HG03442 (cell line): ENCODE results near the gene VIT.

ENCODE experiments used
- ATAC-seq: cut with Tn5 transposase; IDR thresholded peaks from one replicate; pipeline ENCODE4 v1.9.1; 2021; ENCODE audit warnings: mild to moderate bottlenecking, moderate library complexity; ENCODE audit not compliant: unreplicated experiment

VIT gene

GRCh38 chr2:36708041-36708741 is 11.7 kb downstream of the VIT start:
- ATAC-seq, result no peak

GRCh38 chr2:36710858-36711515 is 14.5 kb downstream of the VIT start:
- ATAC-seq, result no peak

- no peak for ATAC-seq
Observed at GRCh38 chr2:36711741-36712314, 15.3 kb downstream of the VIT start.

- ATAC-seq, result no peak
Observed at GRCh38 chr2:36713310-36713709, 16.8 kb downstream of the VIT start.

- ATAC-seq, result no peak
Observed at GRCh38 chr2:36716111-36716510, 19.6 kb downstream of the VIT start.

- ATAC-seq, result no peak
Observed at GRCh38 chr2:36717603-36718266, 21.2 kb downstream of the VIT start.

- no peak for ATAC-seq
Observed at GRCh38 chr2:36727550-36727949, 31.0 kb downstream of the VIT start.

GRCh38 chr2:36729067-36729466 is 32.6 kb downstream of the VIT start:
- no peak for ATAC-seq

GRCh38 chr2:36731941-36732672 is 35.6 kb downstream of the VIT start:
- ATAC-seq, result no peak

GRCh38 chr2:36732673-36733036 is 36.1 kb downstream of the VIT start:
- ATAC-seq, result no peak

GRCh38 chr2:36733215-36733614 is 36.7 kb downstream of the VIT start:
- no peak for ATAC-seq

GRCh38 chr2:36734304-36734703 is 37.8 kb downstream of the VIT start:
- ATAC-seq, result no peak

GRCh38 chr2:36737131-36737750 is 40.7 kb downstream of the VIT start:
- no peak for ATAC-seq

GRCh38 chr2:36740061-36740460 is 43.6 kb downstream of the VIT start:
- ATAC-seq, result no peak

GRCh38 chr2:36741188-36741837 is 44.8 kb downstream of the VIT start:
- ATAC-seq, result no peak

- no peak for ATAC-seq
Observed at GRCh38 chr2:36743954-36744353, 47.4 kb downstream of the VIT start.

GRCh38 chr2:36748166-36748565 is 51.7 kb downstream of the VIT start:
- ATAC-seq, result no peak

GRCh38 chr2:36750101-36750500 is 53.6 kb downstream of the VIT start:
- ATAC-seq, result no peak

GRCh38 chr2:36753706-36754221 is 57.3 kb downstream of the VIT start:
- ATAC-seq, result no peak

- ATAC-seq, result no peak
Observed at GRCh38 chr2:36754578-36754977, 58.1 kb downstream of the VIT start.
